HG03342 (cell line): ENCODE results near the gene RNF103.
"Not testable (repeated sequence)": the region's sequence is repeated elsewhere in the genome, so short reads cannot be mapped to it uniquely, and the experiment has no call there.

ENCODE experiments used
- ATAC-seq: cut with Tn5 transposase; IDR thresholded peaks from one replicate; pipeline ENCODE4 v1.9.1; 2021; ENCODE audit warnings: mild to moderate bottlenecking, moderate library complexity; ENCODE audit not compliant: unreplicated experiment

Gene RNF103

GRCh38 chr2:86623494-86624266, at the start of gene RNF103:
TSS of gene RNF103 (minus strand) at chr2:86623865. CDS start at chr2:86622886, 979 bp downstream.
- ATAC-seq = peak; percentile 78

DNA sequence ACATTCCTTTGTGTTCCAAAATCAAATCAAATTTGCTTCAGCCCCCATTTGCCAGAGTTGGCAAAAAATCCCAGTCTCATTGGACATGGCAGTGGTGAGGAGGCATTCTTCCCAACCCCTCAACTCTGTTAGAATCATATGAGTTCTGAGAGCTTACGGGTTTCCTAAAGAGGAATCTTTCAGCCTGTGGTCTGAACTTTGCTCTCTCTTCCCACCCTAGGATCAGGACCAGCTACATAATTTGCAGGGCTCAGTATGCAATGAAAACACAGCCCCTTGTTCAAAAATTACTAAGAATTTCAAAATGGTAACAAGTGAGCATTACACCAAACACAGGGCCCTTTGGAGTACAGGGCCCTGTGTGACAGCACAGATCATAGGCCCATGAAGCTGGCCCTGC, 49.3 kb upstream of the RNF103 start:
- no peak for ATAC-seq

DNA sequence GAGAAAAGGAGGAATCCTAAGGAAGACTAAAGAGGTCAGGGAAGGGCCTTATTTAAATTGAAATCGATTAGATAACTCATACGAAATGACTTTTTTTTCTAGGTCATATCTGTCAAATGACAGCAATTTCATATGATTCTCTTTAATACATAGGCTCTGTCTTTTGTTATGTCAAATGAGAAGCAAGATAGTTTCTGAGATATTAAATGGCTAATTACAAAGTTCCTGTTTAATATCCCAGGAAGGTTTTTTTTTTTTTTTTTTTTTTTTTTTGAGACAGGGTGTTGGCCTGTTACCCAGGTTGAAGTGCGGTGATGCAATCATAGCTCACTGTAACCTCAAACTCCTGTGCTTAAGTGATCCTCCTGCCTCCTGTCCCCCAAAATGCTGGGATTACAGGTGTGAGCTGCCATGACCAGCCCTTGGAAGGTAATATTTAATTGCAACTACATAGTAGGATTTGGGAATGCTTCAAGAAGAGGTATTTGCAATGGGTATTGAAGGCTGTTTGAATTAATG, 48.4 kb upstream of the RNF103 start:
- no peak for ATAC-seq

- no peak for ATAC-seq
Measured at GRCh38 chr2:86671337-86671981, 47.8 kb upstream of the RNF103 start.

DNA sequence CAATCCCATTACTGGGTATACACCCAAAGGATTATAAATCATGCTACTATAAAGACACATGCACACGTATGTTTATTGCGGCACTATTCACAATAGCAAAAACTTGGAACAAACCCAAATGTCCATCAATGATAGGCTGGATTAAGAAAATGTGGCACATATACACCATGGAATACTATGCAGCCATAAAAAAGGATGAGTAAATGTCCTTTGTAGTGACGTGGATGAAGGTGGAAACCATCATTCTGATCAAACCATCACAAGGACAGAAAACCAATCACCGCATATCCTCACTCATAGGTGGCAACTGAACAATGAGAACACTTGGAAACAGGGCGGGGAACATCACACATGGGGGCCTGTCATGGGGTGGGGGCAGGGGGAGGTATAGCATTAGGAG, 45.7 kb upstream of the RNF103 start:
- ATAC-seq = not testable (repeated sequence)

DNA sequence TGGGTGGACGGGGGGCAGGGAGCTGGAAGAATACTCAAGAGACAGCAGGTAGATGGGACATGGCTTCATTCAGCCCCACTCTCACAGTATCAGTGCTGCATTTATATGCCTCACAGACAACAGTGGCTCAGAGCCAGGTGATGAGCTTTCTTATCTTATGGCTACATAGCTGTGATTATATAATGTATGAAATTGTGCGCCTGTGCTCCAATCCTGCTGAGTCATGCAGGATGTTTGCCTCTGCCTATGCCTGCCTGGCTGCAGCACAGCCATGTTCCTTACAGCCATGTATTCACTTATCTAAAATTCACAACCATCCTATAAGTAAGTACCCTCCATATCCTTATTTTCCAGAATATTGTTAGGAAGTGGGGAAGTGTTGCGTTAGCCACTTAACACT, 37.7 kb upstream of the RNF103 start:
- no peak for ATAC-seq

DNA sequence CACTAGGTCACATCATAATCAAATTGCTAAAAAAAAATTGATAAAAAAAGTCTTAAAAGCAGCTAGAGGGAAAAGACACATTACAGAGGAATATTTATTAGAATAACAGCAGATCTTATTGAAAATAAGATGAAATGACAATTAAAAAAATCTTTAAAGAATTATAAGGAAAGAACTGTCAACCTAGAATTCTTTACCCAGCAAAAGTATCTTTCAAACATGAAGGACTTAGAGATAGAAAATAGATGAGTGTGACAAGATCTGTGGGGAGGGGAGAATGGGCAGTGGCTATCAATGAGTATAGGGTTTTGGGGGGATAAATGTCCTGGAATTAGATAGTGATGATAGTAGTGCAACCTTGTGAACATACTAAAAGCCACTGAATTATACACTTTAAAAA, 26.5 kb upstream of the RNF103 start:
- ATAC-seq = no peak

- ATAC-seq = no peak
Measured at GRCh38 chr2:86649119-86649947, 25.7 kb upstream of the RNF103 start.

- ATAC-seq = no peak
Measured at GRCh38 chr2:86648681-86649080, 25.0 kb upstream of the RNF103 start.

DNA sequence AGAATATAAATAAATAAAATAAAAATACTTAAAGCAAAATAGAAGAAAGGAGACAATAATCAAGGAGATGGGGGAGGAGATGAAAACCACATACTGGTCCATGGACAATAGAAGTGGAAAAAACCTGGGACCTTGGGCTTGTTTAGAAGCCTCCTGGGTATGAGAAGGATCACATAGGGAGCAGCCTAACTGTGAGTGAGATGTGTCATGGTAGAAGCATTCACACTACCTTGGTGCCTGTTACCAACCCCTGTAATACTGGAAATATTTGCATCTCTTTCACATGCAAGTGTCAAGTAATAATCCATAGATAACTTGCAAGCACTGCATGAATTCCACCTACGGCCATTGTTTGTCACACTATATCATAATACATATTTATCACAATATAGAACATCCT, 23.2 kb upstream of the RNF103 start:
- no peak for ATAC-seq

DNA sequence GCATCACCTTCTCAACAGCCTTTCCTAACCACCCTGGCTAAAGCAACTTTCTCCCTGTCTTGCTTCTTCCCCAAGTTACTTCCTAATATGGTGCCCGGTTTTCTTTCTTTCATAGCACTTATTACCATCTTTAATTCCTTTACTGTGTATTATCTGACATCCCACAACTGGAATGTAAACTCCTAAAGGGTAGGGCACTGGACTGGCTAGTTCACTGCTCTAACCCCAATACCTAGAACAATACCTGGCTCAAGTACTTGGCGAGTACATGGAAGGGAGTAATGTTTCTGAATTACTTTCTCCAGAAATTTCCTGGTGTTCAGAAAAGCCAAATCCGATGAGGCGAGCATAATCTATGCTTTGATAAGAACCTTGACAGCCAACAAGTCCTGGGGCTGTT, 22.7 kb upstream of the RNF103 start:
- ATAC-seq = no peak

DNA sequence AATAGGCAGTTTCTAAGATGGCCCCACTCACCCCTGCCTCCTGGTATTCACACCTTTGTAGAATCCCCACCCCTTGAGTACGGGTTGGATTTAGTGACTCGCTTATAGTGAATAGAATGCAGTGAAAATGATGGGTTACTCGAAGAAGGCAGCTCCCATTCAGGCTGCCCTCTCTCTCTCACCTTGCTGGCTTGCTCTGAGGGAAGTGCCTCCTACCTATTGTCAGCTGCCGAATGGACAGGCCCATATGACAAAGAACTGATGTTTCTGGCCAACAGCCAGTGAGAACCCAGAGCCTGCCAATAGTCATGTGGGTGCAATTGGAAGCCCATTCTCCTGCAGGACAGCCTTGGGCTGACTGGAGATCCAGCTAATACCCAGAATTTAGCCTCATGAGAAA, 22.1 kb upstream of the RNF103 start:
- ATAC-seq = no peak

DNA sequence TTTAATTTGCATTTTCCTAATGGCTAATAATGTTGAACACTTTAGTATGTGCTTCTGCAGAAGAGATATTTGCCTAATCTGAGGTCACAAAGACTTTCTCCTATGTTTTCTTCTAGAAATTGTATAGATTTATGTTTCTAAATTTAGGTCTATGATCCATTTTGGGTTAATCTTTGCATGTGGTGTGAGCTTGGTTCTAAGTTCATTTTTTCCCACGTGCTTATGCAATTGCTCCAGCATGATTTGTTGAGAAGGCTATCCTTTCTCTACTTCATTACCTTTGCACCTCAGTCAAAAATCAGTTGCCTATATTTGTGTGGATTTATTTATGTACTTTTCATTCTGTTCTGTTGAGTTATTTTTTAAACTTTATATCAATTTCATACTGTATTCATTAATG, 15.0 kb upstream of the RNF103 start:
- ATAC-seq = no peak

DNA sequence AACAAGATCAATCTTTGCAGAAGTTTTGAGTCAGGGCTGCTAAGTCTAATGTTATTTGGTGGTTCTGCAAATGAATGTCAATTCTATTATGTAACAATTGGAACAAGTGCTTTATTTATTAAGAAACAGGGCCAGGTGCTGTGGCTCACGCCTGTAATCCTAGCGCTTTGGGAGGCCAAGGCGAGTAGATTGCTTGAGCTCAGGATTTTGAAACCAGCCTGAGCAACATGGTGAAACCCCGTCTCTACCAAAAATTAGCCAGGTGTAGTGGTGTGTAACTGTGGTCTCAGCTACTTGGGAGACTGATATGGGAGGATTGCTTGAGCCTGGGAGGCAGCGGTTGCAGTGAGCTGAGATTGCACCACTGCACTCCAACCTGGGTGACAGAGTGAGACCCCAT, 13.2 kb upstream of the RNF103 start:
- no peak for ATAC-seq

DNA sequence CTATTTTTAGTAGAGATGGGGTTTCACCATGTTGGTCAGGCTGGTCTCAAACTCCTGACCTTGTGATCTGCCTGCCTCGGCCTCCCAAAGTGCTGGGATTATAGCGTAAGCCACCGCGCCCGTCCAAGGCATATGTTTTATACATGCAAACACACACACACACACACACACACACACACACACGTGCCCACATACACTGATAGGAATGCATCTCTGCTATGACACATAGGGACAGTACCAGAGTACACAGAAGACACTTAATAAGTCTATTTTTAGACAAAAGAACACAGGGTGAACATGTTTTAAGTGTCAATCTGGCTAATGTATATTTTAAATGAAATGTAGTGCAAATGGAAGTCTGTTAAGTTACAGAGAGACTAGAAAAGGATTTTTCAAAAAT, 10.7 kb upstream of the RNF103 start:
- no peak for ATAC-seq

- no peak for ATAC-seq
Measured at GRCh38 chr2:86633155-86633651, 9.5 kb upstream of the RNF103 start.

DNA sequence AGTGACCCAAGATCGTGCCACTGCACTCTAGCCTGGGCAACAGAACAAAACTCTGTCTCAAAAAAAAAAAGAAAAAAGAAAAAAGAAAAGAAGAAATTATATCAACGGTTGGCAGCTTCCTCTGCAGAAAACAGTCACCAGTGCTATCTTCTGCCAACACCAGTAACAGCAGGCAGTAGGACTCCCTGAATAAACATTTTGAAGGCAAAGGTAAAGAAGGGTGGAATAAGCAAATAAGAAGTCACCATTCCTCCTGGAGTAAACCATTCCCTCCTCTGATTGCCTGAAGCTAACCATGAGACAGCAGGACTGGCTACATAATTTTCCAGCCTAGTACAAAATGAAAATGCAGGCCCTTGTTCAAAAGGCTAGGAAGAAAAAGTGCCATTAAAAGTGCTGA, 9.0 kb upstream of the RNF103 start:
- ATAC-seq = no peak

DNA sequence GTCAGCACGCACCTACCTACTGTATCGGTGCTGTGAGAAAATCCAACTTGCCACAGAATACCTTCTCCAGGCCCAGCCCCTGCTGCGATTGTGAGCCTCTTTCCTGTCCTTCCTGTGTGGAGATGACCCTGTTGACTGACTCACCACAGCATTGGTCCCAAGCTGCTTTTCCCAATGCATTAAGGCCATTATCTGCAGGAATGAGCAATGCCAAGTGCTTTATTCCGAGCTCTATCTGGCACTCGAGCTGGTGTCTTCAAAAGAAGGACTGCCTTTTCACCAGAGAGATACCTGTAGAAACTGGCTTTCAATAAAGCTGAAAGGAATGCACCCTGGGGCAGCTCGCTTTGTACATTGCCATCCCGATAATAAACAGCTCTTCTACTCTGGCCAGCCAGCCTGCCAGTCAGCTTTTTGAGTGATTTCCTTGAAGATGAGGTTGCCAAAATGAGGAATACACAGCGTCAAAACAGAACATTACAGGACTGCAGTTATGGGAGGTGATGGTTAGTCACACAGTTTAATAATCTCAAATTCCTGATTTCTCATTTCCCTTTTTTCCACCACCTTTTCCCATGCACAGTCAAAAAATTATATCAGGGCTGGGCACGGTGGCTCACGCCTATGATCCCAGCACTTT, 8.3 kb upstream of the RNF103 start:
- ATAC-seq = no peak

- no peak for ATAC-seq
Measured at GRCh38 chr2:86628091-86628522, 4.4 kb upstream of the RNF103 start.

GRCh38 chr2:86627550-86627949, 3.9 kb upstream of the RNF103 start:
- no peak for ATAC-seq

- no peak for ATAC-seq
Measured at GRCh38 chr2:86625096-86625495, 1.4 kb upstream of the RNF103 start.
